Fibroblast of the conjunctiva (primary cell): ENCODE data around the gene SH3D21.
A peak's percentile ranks its signal among the peaks of the same experiment; 100 is the strongest.

Experiments used
- DNase-seq: peaks from one replicate; pipeline ENCODE4 v3.0.0-alpha.2; 2010; ENCODE audit warnings: low read depth

SH3D21 gene

DNA sequence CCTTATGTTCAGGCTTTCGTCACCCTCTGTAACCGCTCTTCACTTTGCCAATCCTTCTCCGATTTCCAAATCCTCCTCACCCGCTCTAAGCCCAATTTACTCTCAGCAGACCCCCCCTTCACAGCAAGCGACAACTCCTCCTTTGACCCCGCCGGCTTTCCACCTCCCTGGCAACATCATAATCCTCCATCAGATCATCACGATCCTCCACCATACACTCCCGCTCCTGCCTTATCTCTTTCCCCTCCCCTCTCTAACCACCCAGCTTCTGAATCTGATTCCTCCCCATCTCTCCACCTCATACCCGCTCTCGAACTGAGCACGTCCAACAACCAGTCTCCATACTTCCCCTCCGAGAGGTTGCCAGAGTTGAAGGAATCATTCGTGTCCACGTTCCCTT is 24.8 kb downstream of the SH3D21 start:
- no peak for DNase-seq

DNA sequence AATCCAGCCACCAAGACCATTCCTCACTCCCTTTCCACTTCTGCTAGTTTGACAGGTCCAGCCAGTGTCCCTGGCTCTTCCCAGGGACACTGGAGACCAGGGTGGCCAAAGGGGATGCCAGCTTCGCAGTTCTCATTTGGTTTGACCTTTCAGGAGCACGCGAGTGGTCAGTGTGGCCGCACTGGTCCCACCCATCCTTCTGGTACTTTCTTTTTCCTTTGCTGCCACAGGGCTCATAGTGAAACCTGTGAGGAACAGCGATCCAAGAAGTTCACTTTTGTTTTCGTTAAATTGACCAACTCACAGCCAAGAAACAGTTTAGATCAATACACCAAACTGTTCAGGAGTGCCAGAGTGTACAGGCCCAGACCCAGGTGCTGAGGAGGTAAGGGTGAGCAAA is 31.7 kb downstream of the SH3D21 start:
- DNase-seq: no peak

- no peak for DNase-seq
Observed at GRCh38 chr1:36339215-36339614, 33.0 kb downstream of the SH3D21 start.

DNA sequence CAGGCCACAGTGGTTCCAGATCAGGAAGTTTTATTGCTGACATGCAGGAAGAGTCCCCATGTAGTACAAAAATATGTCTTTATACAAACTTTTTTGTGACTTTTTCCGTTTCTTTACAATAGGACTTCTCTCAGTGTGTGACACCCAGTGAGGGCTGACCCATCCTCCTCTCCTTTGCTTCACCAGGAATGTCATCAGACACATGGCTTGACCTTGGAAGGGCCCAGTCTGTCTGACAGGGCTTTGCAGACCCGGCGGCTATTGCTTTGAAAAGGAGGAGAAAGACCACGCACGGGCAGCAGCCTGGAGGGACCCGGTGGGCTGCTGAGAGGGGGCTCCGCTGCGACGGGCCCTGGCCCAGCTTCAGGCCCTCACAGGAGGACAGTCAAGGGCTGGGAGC is 33.4 kb downstream of the SH3D21 start:
- no peak for DNase-seq

- no peak for DNase-seq
Observed at GRCh38 chr1:36341626-36342320, 35.6 kb downstream of the SH3D21 start.

DNA sequence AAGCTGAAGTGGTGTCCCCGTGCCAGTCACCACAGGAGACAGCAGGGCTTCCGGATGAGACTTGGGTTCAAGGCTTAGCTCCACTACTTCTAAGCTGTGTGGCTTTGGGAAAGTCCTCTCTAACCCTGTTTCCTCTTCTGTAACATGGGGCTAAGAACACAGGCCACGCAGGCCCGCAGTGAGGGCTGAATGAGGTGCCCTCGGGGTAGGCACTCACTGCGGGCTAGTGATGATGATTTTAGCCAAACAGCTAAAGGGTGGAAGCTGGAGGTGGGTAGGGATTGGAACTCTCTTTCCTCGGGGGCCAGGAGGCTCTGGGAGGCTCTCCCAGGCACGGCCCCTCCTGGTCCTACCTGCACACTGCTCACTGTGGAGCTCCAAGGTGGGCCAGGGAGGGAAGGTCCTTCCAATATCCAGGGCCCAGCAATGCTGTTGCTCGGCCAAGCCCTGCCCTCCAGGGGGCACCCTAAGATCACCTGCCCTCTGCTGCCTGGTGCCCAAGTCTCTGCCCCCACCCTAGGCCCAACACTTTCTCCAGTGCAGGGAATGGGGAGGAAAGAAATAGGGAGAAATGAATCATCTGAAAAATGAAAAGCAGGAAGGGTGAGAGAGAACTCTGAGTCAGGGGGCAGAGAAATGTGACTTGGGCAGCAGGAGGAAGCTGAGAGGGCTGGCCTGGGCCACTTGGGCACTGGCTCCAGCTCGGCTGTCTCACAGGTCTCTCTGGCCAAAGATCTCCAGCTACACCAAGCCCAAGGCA is 36.4 kb downstream of the SH3D21 start:
- DNase-seq: no peak

GRCh38 chr1:36343651-36344394 is 37.7 kb downstream of the SH3D21 start:
- no peak for DNase-seq

DNA sequence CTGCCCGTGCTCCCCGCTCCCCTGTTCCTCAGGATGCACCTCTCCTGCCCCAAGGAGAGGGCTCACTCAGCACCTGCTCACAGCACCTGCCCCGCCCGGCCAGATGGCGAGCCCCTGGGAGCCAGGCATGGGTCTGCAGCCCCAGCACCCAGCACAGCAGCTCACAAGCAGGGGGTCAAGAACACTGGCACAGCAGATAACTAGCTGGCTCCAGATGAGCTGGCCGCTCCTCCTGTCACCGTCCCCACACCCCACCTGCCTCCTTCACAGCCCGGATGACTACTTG is 38.2 kb downstream of the SH3D21 start:
- DNase-seq: no peak

DNA sequence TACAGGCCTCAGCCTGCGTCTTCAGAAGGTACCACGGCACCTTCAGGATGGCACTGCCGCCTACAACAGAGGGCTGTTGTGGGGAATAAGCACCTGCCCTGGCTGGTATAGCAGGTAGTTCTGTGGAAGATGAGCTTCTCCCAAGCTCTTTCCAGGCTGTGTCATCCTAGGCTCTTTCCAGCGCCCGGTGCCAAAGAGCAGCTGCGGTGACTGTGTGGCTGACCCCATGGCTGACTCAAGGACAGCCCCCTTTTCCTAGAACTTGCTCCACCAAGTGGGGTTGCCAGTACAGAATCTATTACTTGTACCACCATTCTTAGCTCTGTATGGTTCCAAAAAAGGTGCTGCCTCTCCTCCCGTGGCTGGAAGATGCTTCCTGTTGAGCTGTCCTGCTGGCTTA is 39.2 kb downstream of the SH3D21 start:
- DNase-seq: no peak

DNA sequence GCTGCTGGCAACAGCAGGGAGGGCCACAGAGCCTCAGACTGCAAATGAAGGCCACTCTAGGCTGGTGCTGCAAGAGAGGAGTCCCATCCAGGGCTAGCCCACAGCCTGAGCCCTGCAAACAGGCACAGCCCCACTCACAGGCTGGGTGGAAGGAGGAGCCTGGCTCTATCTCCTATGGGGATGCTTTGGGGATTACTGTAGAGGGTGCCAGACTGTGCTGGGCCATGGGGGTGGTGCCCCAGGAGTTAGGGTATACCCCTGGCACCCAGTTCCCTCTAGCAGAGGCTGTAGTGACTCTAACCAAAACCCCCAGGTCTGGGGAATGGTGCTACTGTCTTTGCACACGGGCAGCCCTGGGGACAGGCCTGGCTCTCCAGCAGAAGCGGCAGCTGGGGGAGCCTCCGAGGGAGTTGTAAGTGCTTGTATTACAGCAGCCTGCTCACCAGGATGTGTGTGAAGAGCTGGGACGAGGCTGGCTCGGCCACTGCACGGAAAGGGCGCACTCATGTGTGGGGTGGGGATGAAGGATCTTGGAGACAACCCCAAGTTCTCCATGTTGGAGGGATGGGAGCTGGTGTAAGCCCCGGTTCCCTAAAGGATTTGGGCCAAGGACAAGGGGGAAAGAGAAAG is 40.7 kb downstream of the SH3D21 start:
- no peak for DNase-seq

GRCh38 chr1:36349241-36349671 is 43.1 kb downstream of the SH3D21 start:
- no peak for DNase-seq

GRCh38 chr1:36349839-36350238 is 43.7 kb downstream of the SH3D21 start:
- DNase-seq: no peak

DNA sequence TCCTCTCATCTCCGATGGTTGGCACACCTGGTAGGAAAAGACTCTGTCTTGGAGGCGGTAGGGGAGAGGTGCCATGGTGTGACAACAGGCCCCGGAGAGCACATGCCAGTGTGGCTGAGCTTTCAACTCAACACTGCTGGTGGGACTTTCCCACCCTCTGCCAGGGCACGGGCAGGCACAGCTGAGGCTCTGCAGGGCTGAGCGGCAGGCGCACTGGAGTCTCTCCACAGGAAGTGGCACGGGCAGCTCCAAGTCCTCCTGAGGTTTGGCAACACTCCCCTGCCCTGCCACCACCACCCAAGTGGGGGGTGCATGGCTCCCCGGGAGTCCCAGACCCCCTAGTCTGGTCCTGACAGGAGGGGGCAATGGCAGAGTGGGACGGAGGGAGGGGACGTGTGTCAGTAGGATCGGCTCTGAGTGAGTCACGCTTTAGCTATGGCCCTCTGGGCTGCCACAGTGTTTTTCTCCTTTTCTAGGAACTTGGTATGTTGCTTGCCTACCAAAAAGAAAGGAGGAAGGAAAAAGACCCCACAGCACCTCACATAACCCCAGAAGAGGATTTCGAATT is 44.6 kb downstream of the SH3D21 start:
- DNase-seq: no peak

GRCh38 chr1:36351227-36351977 is 45.2 kb downstream of the SH3D21 start:
- DNase-seq: peak; percentile 72

DNA sequence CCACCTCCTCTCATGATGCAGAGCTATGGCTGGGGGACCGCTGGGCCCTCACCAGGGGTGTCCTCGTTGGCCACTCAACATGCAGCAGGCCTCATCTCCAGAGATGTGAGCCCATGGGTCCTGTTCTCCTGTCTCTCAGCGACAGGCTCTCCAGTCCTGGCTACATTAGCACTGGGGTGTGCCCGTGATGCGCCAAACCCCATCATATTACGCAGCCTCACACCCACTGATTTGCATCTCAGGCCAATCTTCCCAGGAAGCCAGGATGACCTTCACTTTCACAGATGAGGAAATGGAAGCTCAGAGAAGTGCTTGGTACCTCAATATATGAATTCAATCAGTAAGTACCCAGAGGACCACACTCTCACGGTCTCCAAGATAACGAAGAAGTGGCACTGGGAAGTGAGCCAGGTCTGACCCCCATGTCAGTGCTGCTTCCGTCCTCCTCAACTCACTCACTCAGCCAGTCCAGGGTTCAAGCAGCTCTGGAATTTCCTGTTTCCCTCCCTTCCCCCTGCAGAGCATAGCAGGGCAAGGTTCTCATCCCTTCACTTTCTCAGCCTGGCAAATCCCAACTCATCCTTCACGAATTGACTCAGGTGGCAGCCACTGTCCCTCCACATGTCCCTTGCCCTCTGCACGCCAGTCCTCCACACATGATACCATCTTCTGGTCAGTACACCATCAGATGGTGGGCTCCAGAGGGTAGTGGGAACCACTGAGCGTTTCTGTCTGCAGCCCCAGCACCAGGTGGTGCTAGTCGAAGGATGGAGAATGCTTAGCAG is 46.1 kb downstream of the SH3D21 start:
- no peak for DNase-seq

DNA sequence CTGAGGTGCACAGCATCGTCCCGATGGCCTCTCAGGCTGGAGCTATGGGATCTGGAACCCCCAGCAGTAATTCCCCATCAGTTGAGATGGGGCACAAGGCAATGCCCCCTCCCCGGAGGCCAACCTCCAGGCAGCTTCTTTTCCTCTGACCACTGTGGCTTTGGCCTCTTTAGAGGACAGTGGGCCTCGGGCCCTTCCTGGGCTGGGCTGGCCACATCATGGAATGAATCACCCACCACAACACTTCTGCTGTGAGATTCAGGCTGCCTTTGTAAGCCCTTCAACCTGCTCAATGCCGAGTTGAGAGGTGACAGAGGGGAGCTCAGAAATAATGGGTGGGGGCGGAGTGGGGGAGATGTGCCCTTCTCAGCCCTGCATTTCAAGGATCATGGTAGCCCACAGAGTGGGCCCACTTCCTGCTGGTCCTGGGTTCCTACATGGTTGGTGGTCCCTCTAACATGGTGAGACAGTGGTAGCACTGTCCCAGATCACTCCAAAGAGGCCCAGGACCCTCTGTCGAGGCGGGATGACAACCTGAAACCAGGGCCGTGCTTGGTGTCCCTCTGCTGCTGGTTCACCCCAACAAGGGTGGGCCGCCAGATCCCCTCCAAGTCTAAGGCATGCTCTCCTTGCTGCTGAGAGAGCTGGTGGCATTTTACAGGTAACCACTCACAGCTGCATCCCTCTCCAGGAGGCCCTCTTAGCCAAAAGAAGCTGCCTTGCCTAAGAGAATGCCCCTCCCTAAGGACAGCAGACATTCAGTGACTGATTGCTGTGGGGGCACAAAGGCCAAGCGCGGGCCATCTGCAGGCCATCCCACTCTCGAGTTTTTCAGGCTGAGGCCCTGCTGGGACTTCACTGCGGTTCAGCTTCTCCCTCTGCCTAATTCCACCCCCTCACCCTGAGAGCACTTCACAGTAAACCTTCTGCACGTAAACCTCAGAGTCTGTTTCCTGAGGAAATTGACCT is 47.0 kb downstream of the SH3D21 start:
- no peak for DNase-seq

DNA sequence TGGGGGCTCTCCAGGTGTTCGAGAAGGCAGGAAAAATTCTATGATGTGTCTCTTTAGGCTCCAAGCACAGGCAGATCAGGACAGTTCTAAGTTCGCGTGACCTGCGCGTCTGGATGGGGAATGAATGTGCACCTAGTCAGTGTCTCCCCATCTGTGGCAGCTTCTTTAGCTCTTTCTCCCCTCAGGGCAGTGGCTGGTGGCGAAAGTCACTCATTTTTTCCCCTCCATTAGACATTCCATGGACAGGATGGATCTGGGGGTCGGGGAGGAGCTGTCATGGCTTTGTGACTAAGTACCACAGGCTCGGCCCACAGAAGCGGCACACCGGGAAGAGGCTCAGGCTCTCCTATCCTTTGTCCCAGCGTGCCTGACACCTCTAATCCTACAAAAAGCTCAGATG is 48.3 kb downstream of the SH3D21 start:
- no peak for DNase-seq

- DNase-seq: no peak
Observed at GRCh38 chr1:36355811-36356210, 49.6 kb downstream of the SH3D21 start.

- no peak for DNase-seq
Observed at GRCh38 chr1:36358514-36359084, 52.4 kb downstream of the SH3D21 start.
